Dermis microvascular lymphatic vessel endothelial cell (primary cell): ENCODE results near the gene DNLZ. TPM values are rescaled to one million over a fixed set of nuclear protein-coding genes. Genes with fewer than 3 reads are reported as not detected.
A peak's percentile ranks its signal among the peaks of the same experiment; 100 is the strongest.
"Not testable (repeated sequence)": the region's sequence is repeated elsewhere in the genome, so short reads cannot be mapped to it uniquely, and the experiment has no call there.

Experiments
- DNase-seq, 2 donors: peaks; one replicate each; pipeline versions ENCODE4 v3.0.0 to v3.0.0-alpha.2; 2010; ENCODE audit warnings: low read depth in 2 of 2
- total RNA-seq: library from RNA; depleted of rRNA; stranded (reverse); fragments of >200 nt; gene quantifications from 2 replicates; pipeline ENCODE4 v1.2.1, GENCODE V29; 2014

Gene DNLZ
- total RNA-seq, result 12.5 and 15.0 TPM in 2 replicates

DNA sequence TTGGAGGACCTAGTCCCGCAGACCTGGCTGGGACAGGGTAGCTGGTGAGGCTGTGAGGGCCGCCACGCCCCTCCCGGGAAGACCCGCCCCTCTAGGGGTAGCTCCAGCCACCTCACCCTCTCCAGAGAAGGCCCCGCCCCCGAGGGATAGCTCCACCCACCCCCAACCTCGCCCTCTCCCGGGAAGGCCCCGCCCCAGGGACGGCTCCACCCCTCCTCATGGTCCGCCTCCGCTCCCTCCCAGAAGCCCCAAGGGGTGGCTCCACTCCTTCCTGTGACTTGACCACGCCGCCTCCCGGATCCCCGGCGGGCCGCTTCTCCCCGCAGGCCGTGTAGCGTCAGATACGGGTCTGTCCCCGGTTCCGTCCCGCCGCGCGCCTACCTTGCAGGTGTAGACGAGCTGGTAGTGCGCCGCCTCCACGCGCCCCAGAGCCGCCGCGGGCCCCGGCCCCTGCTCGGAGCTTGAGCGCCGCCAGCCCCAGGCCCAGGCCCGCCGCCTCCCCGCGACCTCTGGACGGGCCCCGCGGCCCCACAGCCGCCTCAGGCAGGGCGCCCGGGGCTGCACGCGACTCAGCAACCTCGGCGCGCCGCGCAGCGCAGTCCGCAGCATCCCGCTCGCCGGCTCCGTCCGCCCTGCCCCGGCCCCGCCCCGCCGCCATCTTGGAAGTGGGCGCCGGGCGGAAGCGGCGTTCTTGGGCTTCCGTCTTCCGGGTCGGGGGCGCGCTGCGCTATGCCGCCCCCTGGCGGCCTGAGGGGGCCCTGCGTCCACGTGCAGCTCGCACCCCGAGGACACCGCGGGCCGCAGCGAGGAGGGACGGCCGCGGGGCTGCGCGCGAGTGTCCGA, at the start of gene DNLZ:
Gene DNLZ (minus strand): TSS at position 639 of the 843 bp plus-strand sequence. CDS start 30 bp downstream, at position 609.
- DNase-seq, result peak; percentile 84 to 95

DNA sequence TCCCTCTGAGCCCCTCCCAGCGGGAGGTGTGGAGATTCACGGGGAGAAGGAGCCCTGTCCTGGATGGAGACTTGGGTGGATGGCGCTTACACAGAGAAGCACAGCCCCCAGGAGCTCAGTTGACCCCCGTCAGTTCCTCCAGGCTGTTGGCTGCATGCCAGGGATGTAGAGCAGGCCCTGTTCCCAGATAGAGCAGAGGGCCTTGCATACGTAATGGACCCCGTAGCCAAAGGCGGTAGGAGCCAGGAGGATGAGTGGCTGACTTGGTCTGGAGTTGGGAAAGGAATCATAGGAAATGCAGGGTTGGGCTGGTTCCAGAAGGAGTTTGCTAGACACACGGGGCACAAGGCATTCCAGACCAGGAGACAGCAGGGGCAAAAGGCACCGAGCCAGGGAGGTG, 49.4 kb upstream of the DNLZ start:
- no peak for DNase-seq

DNA sequence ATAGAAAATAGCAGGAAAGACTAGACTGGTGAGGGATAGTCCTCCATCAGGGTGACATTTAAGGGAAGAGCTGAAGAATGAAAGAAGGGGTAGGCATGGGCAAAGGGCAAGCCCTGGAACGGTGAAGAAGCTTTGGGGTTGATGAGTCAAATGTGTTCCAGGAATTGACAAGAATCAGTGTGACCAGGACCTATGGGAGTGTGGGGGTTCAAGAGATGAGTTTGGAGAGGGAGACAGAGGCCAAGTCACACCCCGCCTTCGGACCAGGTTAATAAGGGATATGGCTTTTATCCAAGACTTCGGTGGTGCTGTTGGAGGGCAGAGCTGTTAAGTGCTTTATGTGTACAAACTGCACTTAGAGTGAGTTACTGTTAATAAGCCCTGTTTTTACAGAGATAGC, 47.8 kb upstream of the DNLZ start:
- no peak for DNase-seq

DNA sequence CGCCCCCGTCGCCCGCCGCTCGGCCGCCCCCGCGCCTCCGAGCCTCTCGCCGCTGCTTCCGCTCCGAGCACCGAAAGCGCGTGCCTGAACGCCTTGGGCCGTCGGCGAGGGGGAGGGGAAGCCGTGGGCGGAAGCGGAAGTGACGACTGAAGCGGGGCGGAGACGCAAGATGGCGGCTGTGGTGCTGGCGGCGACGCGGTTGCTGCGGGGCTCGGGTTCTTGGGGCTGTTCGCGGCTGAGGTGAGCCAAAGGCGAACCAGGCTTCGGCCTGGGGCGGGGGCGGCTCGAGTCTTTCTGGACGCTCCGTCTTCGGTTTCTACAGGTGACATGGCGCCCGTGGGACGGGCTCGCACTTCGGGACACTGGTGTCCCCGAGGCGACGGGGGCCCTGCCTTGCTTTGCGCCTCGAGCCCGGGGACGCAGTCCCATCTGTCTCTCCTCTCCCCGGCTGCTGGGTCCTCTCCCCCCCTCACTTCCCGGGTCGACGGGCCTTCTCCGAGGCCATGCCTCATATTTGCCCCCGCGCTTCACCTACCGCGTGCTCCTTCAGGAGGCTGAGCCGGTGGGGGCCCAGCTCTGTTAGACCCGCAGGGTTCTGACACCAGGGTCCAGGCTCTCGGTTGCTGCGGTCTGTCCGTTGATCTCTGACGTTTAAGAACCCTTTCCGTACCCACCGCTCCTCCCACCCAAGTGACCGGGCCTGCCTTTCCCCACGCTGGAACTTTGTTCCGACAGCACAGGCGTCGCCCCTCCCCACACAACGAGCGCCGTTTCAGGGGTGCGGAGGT, 47.1 kb upstream of the DNLZ start, which contains the start of the genes ENTR1 and PMPCA:
Gene ENTR1 (minus strand): TSS at position 115 of the 788 bp plus-strand sequence. CDS start 217 bp downstream, outside the sequence.
Gene PMPCA (plus strand): TSS at position 159 of the 788 bp plus-strand sequence. CDS start 11 bp downstream, at position 170.
- peak; percentile 70 to 91 for DNase-seq

DNA sequence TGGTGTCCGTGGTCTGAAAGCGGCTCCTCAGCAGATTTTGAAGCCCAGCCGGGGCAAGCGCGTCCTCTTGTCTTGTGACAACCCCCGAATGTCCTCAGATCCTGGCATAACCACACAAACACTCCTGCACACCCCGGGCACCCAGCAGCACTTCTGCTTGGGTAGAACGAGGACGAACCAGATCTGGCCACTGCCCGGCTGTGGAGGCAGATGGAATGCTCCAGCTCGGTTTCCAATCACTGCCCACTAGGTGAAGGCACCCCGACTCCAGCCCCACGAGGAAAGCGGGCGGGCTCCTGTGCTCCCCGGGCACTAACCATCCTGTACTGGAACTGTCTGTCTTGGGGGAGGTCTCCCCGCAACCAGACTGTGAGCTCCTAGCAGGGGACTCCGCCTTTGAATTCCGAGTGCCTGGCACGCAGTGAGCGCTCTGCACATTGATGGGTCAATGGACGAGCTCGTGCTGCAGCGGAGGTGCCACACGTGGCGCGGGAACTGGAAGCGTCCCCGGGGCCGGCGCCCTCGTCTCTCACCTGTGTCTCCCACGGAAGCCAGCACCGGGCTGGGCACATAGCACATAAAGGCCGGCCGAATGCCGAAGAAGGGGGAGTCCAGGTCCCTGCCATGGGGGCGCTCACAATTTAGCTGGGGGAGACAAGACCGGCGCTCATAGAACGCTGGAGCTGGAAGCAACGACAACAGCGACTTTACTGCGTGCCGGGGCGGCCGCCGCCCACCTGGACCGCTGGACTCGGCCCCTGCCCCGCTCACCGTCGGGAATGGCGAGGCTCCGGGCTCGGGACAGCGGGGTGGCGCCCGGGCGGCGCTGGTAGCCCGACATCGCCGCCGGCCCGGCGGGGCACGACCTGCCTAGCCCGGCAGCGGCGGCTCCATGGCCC, 46.3 kb upstream of the DNLZ start:
- DNase-seq, result peak in 1 of 2 donors; percentile 48

DNA sequence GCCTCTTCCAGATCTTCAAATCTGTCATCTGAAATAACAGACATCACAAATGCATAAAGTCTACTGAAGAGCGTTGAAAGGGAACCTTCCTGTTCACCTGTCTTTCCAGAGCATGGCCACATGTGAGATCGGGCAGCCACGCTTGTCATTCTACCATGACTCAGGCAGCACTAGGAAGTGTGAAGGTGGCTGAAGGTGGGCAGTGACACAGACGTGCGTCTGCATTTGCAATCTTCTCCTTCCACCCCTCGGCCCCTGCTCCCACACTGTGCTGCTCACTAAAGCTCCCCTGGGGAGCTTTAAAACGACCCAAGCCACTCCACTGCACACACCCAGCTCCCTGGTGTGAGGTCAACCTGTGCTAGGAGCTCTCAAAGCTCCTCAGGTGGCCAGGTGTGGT, 44.4 kb upstream of the DNLZ start:
- no peak for DNase-seq

DNA sequence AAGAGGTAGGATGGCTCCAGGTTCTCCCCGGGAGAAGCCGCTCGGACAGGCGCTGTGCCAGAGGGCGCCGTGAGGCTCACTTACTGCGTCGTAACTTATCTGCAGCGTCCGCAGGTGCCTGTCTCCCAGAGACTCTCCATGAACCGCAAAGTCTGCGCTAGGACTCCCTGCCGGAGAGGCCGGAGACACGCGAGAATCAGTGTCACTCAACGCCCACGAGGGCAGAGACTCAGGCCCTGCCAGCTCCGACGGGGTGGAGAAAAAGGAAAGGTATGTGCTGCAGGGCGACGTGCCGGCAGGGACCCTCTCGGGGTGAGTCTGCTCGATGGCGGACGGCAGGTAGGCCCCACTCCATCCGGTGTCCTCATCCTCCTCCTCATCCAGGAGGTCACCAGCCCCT, 43.5 kb upstream of the DNLZ start:
- DNase-seq, result not testable (repeated sequence)

DNA sequence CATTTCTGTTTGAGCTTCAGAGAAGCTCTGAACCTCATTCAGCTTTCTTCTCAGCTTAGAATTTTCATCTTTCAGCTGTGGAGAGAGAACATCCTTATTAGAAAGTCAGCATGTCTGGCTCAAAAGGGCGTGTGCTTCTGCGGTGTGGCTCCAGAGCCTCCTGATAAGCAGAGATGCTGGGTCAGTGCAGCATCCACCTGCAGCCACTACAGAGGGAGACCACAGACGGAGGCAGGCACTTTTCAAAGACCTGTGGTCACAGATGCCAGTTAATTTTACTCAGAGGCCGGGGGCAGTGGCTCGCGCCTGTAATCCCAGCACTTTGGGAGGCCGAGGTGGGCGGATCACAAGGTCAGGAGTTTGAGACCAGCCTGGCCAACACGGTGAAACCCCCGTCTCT, 42.4 kb upstream of the DNLZ start:
- not testable (repeated sequence) for DNase-seq

DNA sequence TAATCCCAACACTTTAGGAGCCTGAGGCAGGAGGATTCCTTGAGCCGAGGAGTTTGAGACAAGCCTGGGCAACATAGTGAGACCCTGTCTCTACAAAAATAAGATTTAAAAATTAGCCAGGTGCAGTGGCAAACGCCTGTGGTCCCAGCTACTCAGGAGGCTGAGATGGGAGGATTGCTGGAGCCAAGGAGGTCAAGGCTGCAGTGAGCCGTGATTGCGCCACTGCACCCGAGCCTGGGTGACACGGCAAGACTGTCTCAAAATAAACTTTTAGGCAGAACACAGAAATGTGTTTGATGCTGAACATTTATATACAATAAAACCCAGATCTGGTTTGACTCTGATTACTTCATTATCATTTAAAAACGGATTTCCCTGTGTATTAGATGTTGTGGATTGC, 41.9 kb upstream of the DNLZ start:
- DNase-seq, result no peak

DNA sequence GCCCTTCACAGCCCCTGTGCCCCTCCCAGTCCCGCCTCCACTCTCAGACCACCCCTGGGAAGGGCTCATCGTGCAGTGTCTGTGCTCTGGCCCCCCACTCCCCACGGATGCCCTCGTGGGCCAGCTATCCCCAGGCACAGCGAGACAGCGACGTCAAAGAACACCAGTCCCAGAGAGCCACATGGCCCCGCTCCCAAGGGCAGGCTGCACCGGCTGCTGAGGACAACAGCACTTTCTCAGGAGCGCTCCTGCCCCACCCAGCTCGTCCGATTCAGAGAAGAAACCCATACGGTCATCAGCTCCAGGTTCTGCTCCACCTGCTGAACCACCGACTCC, 41.2 kb upstream of the DNLZ start:
- no peak for DNase-seq

DNA sequence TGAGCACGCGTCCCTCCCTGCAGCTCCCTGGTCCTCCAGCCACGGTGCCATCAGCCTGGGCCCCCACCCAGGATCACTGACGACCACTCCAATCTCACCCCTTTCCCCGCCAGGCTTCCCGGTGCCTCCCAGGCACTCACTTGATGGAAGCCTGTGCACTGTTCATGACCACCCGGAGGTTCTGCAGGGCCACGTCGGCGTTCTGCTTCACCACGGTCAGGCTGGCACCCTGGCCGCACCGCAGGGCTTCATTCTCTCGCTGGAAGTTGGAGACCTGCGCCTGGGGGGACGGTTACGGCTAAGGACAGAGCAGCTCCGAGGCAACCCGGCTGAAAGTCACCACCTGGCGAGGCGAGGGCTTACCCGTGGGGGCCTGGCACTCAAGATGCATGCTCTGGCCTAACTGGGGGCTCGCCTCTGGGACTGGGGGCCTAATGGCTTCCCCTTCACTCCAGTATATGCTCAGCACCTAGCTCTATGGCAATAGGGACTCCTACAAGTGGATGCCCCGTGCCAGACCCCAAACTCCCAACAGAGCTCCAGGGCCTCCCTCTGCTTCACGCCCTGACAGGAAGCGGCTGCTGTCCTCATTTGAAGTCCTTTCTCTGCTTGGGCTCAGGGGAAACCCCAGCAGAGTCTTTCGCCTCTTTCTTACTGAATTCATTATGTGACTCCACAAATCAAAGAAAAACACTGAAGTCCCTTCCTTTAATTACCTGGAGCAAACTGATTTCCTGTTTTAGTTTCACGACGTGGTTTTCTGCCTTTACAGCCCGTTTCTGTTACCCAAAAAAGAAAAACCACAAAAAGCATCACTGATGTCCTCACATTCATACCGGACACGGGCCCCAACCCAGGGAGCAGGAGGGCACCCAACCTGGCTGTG, 40.6 kb upstream of the DNLZ start:
- DNase-seq, result no peak

DNA sequence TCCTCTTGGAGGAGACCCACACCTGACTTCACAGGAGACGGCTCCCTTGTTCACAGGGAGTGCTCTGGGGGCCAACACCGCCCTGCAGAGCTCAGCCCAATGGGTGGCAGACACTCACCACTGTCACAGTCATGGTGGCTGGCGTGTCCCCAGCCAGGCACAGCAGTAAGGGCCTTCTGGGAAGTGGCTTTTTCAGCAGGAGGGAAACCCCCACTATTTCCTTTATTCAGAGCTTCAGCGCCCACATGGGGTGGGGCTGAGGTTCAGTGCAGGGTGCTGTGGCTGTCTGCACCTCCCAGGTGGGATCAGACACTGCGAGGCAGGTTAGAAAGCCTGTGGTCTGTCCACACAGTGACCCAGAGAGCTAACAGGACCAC, 40.0 kb upstream of the DNLZ start:
- DNase-seq, result no peak

DNA sequence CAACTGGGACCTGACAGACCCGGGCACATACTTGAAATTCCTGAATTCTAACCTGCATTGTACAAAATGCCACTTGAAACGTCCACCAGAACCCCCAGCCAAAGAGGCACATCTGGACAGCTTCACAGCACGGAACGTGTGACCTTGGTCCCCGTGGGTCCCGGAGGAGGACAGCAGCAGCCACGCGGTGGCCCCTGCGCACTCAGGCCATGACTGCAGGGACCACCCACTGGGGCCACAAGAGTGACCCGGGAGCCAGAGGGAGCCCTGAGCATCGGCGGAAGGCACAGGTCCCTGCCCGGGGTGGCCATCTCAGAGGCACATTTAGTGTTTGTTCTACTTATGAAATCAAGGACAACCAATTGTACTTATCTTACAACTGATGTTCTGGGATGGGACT, 38.5 kb upstream of the DNLZ start:
- no peak for DNase-seq

DNA sequence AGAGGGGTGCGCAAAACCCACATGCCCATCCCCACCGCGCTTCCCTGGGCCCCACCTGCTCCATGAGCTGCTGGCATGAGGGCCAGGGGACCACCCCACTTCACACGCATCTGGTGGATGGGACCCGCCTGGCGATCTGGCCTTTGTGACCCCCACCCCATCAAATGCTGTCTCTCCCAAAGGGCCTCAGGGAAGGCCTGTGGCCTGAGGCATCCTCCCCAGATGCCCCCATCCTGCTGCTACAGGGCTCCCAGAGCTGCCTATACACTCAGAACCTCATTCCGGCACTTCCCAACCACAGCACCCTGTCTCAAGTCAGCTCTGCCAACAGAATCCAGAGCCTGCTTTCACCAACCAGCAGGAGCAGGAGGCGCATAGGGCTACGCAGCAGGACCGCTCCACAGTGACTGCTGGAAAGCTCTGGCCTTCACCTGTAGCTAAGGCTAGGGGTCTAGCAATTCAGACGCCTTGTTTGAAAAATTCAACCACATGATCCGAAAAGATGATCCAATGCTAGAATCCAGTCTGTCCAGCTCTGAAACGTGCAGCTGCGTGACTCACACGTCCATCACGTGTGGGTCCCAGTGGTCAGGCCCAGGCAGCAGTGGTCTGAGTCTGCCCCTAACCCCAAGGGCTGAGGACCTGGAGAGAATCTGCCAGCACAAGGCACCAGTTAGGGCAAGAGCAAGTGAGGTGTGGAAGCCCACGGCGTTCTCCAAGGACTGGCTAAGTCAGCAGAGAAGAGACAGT, 37.8 kb upstream of the DNLZ start:
- DNase-seq, result no peak

DNA sequence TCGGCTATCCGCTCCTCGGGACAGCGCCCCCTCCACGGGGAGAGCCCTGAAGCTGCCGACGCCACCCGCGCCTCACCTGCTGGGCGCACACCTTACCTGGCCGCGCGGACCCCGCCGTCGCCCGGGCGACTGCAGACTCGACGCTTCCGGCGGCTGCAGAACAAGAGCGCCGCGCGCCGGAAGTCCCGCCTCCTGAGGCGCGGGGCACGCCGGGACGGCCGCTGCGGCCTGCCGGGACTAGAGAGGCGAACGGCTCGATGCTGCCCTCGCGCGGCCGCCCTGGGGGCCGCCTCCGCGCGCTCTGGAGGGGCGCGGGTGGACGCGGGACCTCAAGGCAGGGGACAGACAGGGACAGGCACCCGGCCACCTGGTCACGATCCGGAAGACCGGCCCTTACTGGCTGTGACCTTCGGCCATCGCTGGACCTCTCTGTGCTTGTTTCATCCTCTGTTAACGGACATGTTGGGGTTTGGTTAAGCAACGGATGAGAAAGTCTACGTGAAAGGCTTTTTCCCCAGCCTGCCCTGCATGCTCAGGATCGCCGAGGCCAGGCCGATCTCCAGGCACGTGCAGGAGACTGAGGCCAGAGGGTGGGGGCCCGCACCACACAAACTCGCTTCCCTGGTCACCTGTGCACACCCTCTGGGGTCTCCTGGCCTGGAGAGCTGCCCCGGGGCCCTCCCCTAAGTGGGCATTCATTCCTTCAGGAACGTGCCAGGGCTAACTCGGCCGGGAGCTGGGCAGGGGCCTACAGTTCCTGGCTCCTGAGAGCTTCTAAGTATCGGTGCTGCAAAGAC, 36.7 kb upstream of the DNLZ start, which contains the start of gene SNAPC4:
Gene SNAPC4 (minus strand): TSS at position 133 of the 797 bp plus-strand sequence. CDS start 1,742 bp downstream, outside the sequence.
- peak; percentile 73 to 89 for DNase-seq

DNA sequence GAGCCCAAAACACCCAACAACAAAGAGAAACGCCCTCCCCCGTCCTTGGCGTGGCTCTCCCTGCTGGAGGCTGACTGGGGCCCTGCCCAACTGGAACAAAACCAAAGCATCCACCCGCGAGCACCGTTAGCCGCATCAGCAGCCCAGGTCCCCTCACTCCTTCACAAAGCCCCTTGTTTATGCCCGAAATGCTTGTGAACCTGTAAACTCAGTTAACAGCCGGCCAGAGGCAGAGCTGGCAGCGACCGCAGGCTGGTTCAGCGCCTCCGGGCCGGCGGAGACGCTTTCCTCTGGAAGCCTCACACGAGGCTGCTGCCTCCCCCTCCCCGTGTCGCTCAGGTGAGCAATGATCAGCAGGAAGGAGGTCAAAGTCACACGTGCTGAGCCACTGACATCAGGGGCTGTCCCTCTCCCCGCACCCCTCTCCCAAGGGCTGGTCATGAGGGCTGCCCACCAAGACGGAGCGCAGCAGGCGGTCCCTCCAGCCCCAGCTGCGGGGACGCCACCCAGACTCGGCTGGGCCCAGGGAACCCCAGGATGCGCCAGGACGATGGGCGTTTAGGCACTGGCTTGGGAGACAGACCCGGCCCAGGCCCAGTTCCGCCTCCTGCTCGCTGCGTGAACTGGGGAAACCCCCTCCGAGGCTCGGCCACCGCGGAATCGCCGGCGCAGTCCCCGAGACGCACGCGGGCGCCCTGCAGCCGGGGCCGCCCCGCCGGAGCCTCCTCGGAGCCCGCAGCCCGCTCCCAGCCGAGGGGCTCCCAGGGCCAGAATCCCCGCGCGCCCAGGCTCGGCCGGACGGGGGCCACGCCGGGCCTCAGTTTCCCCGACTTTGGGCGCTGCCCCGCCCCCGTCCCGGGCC, 35.9 kb upstream of the DNLZ start:
- peak in 1 of 2 donors; percentile 40 for DNase-seq

DNA sequence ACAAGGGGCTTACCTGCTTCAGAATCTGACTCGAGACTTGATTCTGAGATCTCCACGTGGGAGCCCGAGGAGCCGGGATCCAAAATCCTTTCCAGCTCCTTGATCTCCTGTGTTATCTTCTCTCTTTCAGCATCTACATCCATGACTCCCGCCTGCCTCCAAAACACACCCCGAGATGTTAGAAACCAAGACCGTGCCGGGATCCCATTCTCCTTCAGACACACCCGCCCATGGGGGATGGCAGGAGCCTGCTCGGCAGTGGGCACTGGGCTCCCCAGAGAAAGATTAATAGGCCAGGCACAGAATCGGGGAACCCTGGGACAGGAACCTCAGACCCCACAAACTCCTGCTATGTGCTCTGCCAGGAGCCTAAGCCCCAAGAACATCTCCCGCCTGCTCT, 34.7 kb upstream of the DNLZ start:
- DNase-seq, result no peak

DNA sequence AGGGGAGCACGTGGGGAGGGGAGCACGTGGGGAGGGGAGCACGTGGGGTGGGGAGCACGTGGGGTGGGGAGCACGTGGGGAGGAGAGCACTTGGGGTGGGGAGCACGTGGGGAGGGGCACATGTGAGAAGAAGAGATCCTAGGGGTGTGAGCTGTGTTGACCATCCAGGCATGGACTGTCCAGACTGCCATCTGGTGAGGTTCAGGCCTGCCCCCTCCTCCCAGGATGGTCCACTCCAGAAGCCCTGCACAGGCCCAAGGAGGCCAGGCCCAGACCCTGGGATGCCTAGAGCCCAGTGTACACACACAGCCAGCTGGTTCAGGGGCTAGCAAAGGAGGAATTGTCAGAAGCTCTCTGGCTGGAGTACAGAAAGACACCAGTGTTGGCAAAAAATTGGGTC, 34.1 kb upstream of the DNLZ start:
- no peak for DNase-seq
